Activated CD4-positive, alpha-beta T cell treated with anti-CD3 and anti-CD28 coated beads, Interleukin-2, Interleukin-4, amounts not matched to agents 100 ng/mL and 50 ng/mL, durations not matched to agents 16 hours and 8 hours (primary cell): ENCODE measurements around the gene TGFBI.

Experiments used
- DNase-seq: peaks from one replicate; pipeline ENCODE4 v3.0.0-alpha.2; 2020; ENCODE audit warnings: low spot score

Gene TGFBI

GRCh38 chr5:136048966-136049365 is 20.2 kb downstream of the TGFBI start:
- no peak for DNase-seq

GRCh38 chr5:136051486-136052220 is 22.9 kb downstream of the TGFBI start:
- no peak for DNase-seq

DNA sequence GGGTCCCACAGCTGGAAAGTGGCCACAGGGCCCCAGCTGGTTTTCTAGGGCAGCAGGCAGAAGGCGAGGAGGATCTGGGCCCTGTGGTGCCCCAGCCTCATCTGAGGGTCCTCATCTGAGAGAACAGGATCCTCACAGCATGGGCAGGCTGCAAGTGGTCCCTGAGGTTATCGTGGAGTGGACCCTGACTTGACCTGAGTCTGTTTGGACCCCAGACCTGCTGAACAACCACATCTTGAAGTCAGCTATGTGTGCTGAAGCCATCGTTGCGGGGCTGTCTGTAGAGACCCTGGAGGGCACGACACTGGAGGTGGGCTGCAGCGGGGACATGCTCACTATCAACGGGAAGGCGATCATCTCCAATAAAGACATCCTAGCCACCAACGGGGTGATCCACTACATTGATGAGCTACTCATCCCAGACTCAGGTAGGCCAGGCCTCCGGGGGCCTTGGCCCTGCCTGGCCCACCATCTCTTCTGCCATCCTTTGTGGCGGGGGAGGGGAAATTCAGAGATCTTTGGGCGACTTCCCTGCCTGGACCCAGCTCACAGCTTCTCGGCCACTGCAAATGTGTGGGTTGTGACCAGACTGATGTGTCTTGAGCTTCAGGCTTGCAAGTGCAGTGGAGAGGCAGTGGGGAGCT is 24.0 kb downstream of the TGFBI start:
- no peak for DNase-seq

- DNase-seq, result no peak
Measured at GRCh38 chr5:136053336-136054141, 24.8 kb downstream of the TGFBI start.

- no peak for DNase-seq
Measured at GRCh38 chr5:136054142-136055019, 25.6 kb downstream of the TGFBI start.

- no peak for DNase-seq
Measured at GRCh38 chr5:136055612-136056309, 27.0 kb downstream of the TGFBI start.

DNA sequence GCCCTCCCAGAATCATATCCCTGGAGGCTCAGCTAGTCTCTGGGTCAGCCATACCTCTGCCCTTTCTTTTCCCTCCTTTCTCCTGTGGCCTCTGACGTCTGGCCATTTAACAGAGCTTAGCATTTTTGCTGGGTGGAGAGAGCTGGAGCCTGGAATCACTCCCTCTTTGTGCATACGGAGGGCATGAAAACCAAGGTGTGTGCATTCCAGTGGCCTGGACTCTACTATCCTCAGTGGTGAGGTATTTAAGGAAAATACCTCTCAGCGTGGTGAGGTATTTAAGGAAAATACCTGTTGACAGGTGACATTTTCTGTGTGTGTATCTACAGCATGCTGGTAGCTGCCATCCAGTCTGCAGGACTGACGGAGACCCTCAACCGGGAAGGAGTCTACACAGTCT is 27.5 kb downstream of the TGFBI start:
- DNase-seq, result no peak

- no peak for DNase-seq
Measured at GRCh38 chr5:136056771-136057335, 28.1 kb downstream of the TGFBI start.

- DNase-seq, result no peak
Measured at GRCh38 chr5:136057401-136058038, 28.7 kb downstream of the TGFBI start.

DNA sequence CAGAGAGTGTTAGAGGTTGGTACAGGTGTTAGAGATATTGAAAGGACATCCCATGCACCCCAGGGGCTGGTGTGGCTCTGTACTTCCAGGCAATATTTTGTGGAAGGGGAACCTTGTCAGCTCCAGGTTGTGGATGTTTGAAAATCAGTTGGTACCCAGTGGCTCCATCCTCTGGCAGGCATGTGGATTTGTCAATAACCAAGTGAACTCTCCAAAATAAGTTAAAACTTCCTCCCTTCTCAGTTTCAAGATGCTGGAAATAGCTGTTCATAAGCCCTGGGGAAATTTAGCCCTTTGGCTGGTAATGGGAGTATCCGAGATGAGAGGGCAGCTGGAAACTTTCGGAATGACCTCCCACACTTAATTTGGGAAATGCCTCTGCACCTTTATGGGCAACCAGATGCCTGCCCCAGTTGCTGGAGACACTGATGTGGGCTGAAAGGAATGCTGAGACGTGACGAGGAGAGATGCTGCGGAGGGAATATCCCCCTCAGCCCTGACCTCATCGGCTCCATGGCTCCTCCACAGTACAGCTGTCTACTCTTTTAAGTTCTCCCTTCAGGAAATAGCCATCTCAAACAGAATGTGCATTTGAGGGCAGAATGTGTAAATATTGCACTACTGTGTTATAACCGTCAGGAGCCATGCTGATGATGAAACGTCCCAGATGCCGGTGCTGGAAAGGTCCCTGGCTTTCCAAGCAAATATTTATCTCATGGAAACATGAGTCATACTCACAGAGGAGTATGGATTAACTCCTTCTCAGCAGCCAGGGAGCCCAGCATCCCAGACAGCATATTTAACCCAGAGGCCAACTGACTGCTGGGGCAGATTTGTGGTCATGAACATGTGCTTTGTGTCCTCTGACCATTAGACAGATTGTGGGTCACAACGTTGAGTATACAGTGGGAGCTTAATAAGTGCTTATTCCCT is 29.5 kb downstream of the TGFBI start:
- no peak for DNase-seq

DNA sequence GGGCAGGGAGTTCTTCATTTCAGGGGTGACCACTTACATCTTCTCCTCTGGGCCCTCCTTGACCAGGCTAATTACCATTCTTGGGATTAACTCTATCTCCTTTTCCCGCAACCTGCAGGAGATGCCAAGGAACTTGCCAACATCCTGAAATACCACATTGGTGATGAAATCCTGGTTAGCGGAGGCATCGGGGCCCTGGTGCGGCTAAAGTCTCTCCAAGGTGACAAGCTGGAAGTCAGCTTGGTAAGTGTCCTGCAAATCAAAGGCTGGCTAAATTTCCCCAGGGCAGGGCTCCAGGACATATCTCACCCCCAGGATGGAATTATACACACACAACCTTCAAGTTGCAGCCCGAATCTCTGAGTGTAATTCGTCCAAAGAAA is 30.2 kb downstream of the TGFBI start:
- no peak for DNase-seq

DNA sequence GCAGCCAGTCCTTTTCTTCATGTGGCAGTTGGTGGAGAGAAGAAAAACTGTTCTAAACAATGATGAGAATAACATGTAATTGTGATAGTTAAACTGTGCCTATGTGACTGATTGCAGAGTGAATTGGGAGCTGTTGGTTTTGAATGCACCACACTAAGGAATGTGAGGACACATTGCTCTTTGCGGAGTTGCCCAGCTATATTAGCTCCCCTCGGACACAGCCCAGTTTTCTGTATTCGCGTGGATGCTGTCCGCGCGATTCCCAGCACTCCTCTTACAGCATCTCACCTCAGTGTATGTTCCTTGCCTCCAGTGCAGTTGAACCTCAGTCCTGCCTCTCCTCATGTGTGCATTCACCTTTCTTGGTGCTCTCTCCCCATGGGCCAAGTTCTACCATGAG is 32.2 kb downstream of the TGFBI start:
- DNase-seq, result no peak

DNA sequence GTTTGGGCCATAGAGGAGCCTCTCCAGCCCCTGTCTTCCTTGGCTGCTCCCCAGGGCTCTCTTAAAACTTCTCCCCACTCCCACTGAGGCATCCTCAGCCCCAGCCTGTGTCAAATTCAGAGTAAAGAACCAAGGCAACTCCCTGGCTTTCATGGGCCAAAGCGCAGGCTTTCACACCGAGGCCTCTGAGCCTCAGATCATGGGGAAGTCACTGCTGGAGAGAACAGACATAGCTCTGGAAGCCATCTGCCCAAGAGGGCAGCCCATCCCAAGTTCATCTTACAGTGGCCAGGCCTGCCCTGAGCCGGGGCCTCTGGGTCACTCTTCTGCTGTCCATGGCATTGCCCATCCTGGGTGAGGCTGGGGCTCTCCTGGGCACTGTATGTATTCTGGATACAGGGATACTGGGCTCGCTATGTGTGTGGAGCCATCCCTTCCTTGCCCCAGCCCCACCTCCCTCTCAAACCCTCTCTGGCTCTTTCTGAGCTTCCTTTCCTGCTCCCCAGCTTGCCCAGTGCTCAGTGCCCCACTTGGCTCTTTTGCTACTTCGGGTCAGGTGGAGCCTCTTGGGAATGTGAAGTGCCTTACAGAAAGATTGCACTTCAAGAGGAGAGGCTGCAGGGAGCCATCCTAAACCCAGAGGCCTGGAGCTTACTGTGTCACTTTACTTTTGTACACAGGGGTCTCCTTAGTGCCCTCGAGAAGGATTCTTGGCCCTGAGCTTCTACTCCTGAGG is 33.0 kb downstream of the TGFBI start:
- no peak for DNase-seq

- DNase-seq, result peak; percentile 54
Measured at GRCh38 chr5:136062366-136063274, 33.8 kb downstream of the TGFBI start.

- DNase-seq, result no peak
Measured at GRCh38 chr5:136063778-136064465, 35.1 kb downstream of the TGFBI start.

DNA sequence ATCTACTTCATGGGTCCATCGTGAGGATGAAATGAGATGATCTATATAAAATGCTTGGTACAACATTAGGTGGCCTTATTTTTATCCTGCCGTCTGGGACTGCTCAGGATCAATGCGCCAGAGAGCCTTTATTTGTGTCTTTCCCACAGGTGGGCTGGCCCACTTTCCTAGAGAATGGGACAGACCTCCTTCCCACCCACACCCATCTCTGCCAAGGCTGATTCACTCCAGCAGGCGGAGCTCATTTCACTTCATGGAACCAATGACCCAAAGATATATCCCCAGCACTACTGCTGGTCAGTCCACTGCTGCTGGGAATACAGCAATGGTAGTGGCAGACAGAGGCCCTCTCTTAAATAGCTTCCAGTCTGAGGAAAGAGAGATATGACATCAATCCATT is 35.7 kb downstream of the TGFBI start:
- DNase-seq, result no peak

DNA sequence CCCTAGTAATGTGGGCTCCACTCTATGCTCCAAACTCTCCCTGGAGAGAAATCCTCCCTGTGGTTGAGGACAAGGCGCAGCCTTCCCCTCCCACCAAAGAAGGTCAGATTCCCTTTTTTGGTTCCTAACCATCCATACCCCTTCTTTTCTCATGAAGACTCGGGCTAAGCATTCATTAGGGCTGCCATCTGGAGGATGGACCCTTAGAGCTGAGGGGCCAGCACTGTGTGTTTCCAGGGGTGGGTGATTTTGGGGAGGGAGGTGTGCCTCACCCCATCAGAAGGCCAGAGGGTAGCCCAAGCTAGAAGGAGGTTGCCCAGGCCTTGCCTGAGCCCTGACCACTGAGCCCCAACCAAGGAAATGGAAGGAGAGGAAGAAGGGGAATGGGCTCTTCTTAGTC is 36.8 kb downstream of the TGFBI start:
- DNase-seq, result no peak
